Fibroblast of lung (primary cell): ENCODE results near the gene ATP5MC2.

ENCODE experiments used
- EZH2 ChIP-seq: IDR thresholded peaks from 2 replicates; pipeline ENCODE4 v1.5.1; 2012; ENCODE audit warnings: low read length, control low read depth, mild to moderate bottlenecking; ENCODE audit errors: missing control alignments
- TF ChIP-seq, protein P1 (sequence below), 2 donors: IDR thresholded peaks in 1 of 2; conservative IDR thresholded peaks in 1 of 2; 1 replicate in 1 of 2; 2 replicates in 1 of 2; pipeline ENCODE4 v1.5.1; 2011 to 2012; ENCODE audit warnings: low read length in 2 of 2, control low read depth in 1 of 2, inconsistent platforms in 1 of 2, low read depth in 1 of 2, mild to moderate bottlenecking in 1 of 2

DNA sequence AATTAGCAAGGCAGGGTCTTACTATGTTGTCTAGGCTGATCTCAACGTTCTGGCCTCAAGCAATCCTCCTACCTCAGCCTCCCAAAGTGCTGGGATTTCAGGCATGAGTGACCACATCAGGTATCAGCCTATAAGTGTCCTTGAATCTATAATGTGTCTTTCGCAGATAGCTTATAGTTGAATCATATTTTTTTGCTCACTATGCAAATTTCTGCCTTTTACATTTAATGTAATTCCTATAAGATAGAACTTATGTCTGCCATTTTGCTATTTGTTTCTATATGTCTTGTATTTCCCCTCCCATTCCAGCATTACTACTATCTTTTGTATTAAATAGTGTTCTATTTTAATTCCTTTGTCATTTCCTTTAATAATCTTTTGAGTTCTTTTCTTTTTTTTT lies 39.2 kb downstream of the ATP5MC2 start:
- no peak for TF ChIP-seq EZH2
- TF ChIP-seq, protein P1, sequence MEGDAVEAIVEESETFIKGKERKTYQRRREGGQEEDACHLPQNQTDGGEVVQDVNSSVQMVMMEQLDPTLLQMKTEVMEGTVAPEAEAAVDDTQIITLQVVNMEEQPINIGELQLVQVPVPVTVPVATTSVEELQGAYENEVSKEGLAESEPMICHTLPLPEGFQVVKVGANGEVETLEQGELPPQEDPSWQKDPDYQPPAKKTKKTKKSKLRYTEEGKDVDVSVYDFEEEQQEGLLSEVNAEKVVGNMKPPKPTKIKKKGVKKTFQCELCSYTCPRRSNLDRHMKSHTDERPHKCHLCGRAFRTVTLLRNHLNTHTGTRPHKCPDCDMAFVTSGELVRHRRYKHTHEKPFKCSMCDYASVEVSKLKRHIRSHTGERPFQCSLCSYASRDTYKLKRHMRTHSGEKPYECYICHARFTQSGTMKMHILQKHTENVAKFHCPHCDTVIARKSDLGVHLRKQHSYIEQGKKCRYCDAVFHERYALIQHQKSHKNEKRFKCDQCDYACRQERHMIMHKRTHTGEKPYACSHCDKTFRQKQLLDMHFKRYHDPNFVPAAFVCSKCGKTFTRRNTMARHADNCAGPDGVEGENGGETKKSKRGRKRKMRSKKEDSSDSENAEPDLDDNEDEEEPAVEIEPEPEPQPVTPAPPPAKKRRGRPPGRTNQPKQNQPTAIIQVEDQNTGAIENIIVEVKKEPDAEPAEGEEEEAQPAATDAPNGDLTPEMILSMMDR (conservative IDR thresholded peaks at IDR 0.05 in 1 of 2, IDR thresholded peaks at IDR 0.05 in 1 of 2; ENCODE audit: low read depth in 1 of 2, low read length in 2 of 2), result no peak
